K562 (cell line): ENCODE data around the gene ZDHHC14. TPM values are rescaled to one million over a fixed set of nuclear protein-coding genes. Genes with fewer than 3 reads are reported as not detected.

Source experiments
- ATAC-seq: fragments of 200-7000 bp; cut with Tn5 transposase; 3 replicates; pipeline ENCODE4 v1.9.1; 2020; ENCODE audit warnings: moderate library complexity
- BruUV-seq: library from RNA; stranded (reverse); fragments of 400-500 nt; replicated peaks from 2 replicates; lab custom pipeline; 2021; lab: Mats Ljungman, UMichigan
- CTCF ChIA-PET: fragments of 300-600 bp; formaldehyde crosslinking; extraction: SDS; loops from one replicate; lab custom pipeline; 2021; ENCODE audit warnings: low intra/inter-chr PET ratio; lab: Yijun Ruan, JAX
- POLR2A ChIA-PET: fragments of 300-600, 350-650 bp; sonication (Branson Sonifier 250); formaldehyde crosslinking; extraction: SDS; loops from one replicate; lab custom pipeline; 2021; ENCODE audit warnings: antibody characterized with exemption, inconsistent platforms; lab: Yijun Ruan, JAX
- DNase-seq, 4 experiments: peaks; one replicate each; pipeline versions ENCODE4 v3.0.0 to v3.0.0-alpha.2; 2011 to 2018; ENCODE audit warnings: low spot score in 3 of 4, mixed read lengths in 3 of 4; ENCODE audit errors: extremely low read depth in 1 of 4
- FAIRE-seq: peaks from 2 replicates; lab custom pipeline; 2011; peaks lifted over from hg19 to GRCh38; lab: Jason Lieb, UNC
- H2AFZ ChIP-seq: 2 replicates; pipeline ENCODE4 v1.6.0; 2011; ENCODE audit warnings: low read depth, low read length, control low read depth, inconsistent platforms
- H3K27ac ChIP-seq: fragments of 200-600 bp; 3 replicates; pipeline ENCODE4 v1.8.0; 2011; ENCODE audit warnings: low read depth, mild to moderate bottlenecking, control low read depth, inconsistent platforms, low read length, moderate library complexity, mixed read lengths; ENCODE audit errors: extremely low read depth
- H3K27me3 ChIP-seq, 2 experiments: fragments of 300-600 bp in 1 of 2; 2 replicates in 1 of 2; 3 replicates in 1 of 2; pipeline versions ENCODE4 v1.6.0 to v1.8.0; 2011; ENCODE audit warnings: inconsistent platforms in 2 of 2, low read length in 2 of 2, mild to moderate bottlenecking in 1 of 2, mixed read lengths in 1 of 2, moderate library complexity in 1 of 2; ENCODE audit not compliant: control insufficient read depth in 2 of 2, insufficient read depth in 2 of 2
- H3K36me3 ChIP-seq: fragments of 300-600 bp; 3 replicates; pipeline ENCODE4 v1.8.0; 2011; ENCODE audit warnings: mild to moderate bottlenecking, low read length, inconsistent platforms; ENCODE audit not compliant: control insufficient read depth, insufficient read depth
- H3K4me1 ChIP-seq, 2 experiments: fragments of 200-600 bp in 1 of 2; replicated peaks in 1 of 2; 2 replicates in 1 of 2; 3 replicates in 1 of 2; pipeline versions ENCODE4 v1.5.1 to v1.8.0; 2011; ENCODE audit warnings: inconsistent platforms in 2 of 2, low read length in 2 of 2, mild to moderate bottlenecking in 1 of 2, mixed read lengths in 1 of 2, moderate library complexity in 1 of 2; ENCODE audit not compliant: control insufficient read depth in 2 of 2, insufficient read depth in 2 of 2
- H3K4me2 ChIP-seq: 2 replicates; pipeline ENCODE4 v1.6.1; 2011; ENCODE audit warnings: low read length, control low read depth, inconsistent platforms, mixed read lengths; ENCODE audit not compliant: insufficient read depth
- H3K4me3 ChIP-seq: fragments of 200-600 bp; sonication (generic), shearing (Covaris generic); 2 replicates; pipeline ENCODE4 v1.5.1; 2016; ENCODE audit warnings: control low read depth, inconsistent platforms
- H3K79me2 ChIP-seq: fragments of 200-600 bp; 3 replicates; pipeline ENCODE4 v1.8.0; 2011; ENCODE audit warnings: low read length, inconsistent platforms; ENCODE audit not compliant: control insufficient read depth, insufficient read depth
- H3K9ac ChIP-seq, 2 experiments: 2 replicates each; pipeline versions ENCODE4 v1.6.0 to v1.6.1; 2011; ENCODE audit warnings: low read depth in 2 of 2, low read length in 2 of 2, control low read depth in 1 of 2, inconsistent platforms in 1 of 2, mild to moderate bottlenecking in 1 of 2, mixed read lengths in 1 of 2; ENCODE audit not compliant: insufficient read depth in 1 of 2
- H3K9me1 ChIP-seq: one replicate; pipeline ENCODE4 v1.6.0; 2011; ENCODE audit warnings: inconsistent platforms, mild to moderate bottlenecking, low read length, moderate library complexity; ENCODE audit not compliant: control insufficient read depth, insufficient read depth
- H3K9me3 ChIP-seq: replicated peaks from 2 replicates; pipeline ENCODE4 v1.5.1; 2011; ENCODE audit warnings: low read depth, low read length, inconsistent platforms; ENCODE audit not compliant: control insufficient read depth, insufficient read depth
- H4K20me1 ChIP-seq: replicated peaks from 2 replicates; pipeline ENCODE4 v1.6.1; 2011; ENCODE audit warnings: low read length, inconsistent platforms, mixed read lengths; ENCODE audit not compliant: control insufficient read depth, insufficient read depth
- CBX2 ChIP-seq: fragments of 200-600 bp; sonication (generic); IDR thresholded peaks from one replicate; pipeline ENCODE4 v1.6.1; 2012; ENCODE audit warnings: mild to moderate bottlenecking, low read length, inconsistent platforms; ENCODE audit not compliant: insufficient read depth, poor library complexity, severe bottlenecking
- CHCHD3 ChIP-seq: fragments of 250-450 bp; sonication (Bioruptor Pico); IDR thresholded peaks from 2 replicates; pipeline ENCODE4 v2.1.2; 2022; ENCODE audit warnings: mild to moderate bottlenecking
- EWSR1 ChIP-seq: fragments of 450-650 bp; IDR thresholded peaks from 2 replicates; pipeline ENCODE4 v1.6.1; 2018; ENCODE audit warnings: borderline replicate concordance, mild to moderate bottlenecking, low read depth, moderate library complexity; ENCODE audit not compliant: partially characterized antibody
- HDAC1 ChIP-seq, 2 experiments: fragments of 450-650 bp; IDR thresholded peaks; 2 replicates each; pipeline ENCODE4 v1.6.1; 2016 to 2017; ENCODE audit warnings: inconsistent platforms in 1 of 2, mild to moderate bottlenecking in 1 of 2, moderate library complexity in 1 of 2
- IRF2 ChIP-seq: sonication (generic); formaldehyde crosslinking; IDR thresholded peaks from 2 replicates; pipeline ENCODE4 v1.8.1; 2022; ENCODE audit warnings: mild to moderate bottlenecking, missing genetic modification reagents
- NBN ChIP-seq: fragments of 450-650 bp; IDR thresholded peaks from 2 replicates; pipeline ENCODE4 v1.6.1; 2016; ENCODE audit warnings: low read depth, mild to moderate bottlenecking
- NR4A1 ChIP-seq, 2 experiments: fragments of 250-450 bp in 1 of 2; fragments of 450-650 bp in 1 of 2; sonication (Bioruptor Pico) in 1 of 2; IDR thresholded peaks; 2 replicates each; pipeline versions ENCODE4 v1.4.0 to v1.6.1; 2016 to 2020; ENCODE audit warnings: mild to moderate bottlenecking in 2 of 2, missing compliant biosample characterization in 1 of 2, missing genetic modification characterization in 1 of 2, moderate library complexity in 1 of 2
- SRSF1 ChIP-seq: fragments of 200-400 bp; formaldehyde crosslinking; IDR thresholded peaks from 2 replicates; pipeline ENCODE4 v1.6.1; 2017; ENCODE audit warnings: mild to moderate bottlenecking, low read depth, low read length, moderate library complexity
- SRSF7 ChIP-seq: fragments of 200-400 bp; formaldehyde crosslinking; optimal IDR thresholded peaks from 2 replicates; pipeline ENCODE3; 2017; ENCODE audit warnings: mild to moderate bottlenecking, low read depth, low read length
- USF1 ChIP-seq: sonication (generic); formaldehyde crosslinking; IDR thresholded peaks from 2 replicates; pipeline ENCODE4 v1.9.0; 2022; ENCODE audit warnings: mild to moderate bottlenecking, missing genetic modification reagents
- YBX1 ChIP-seq: fragments of 450-650 bp; IDR thresholded peaks from 2 replicates; pipeline ENCODE4 v1.7.1; 2016; ENCODE audit warnings: mild to moderate bottlenecking
- ZNF695 ChIP-seq: fragments of 450-650 bp; formaldehyde crosslinking; IDR thresholded peaks from 2 replicates; pipeline ENCODE4 v1.4.0; 2020; ENCODE audit warnings: mild to moderate bottlenecking, moderate library complexity
- ZNF75A ChIP-seq: fragments of 450-650 bp; formaldehyde crosslinking; IDR thresholded peaks from 2 replicates; pipeline ENCODE4 v1.4.0; 2020; ENCODE audit warnings: mild to moderate bottlenecking
- ZSCAN29 ChIP-seq: fragments of 450-650 bp; IDR thresholded peaks from 2 replicates; pipeline ENCODE4 v1.6.1; 2017
- WGBS: fragments of 100-300 bp; shearing (Covaris generic); methylation state at CpG from one replicate; pipeline ENCODE4 v1.1.6; 2016; ENCODE audit warnings: low coverage, mixed read lengths; ENCODE audit not compliant: insufficient coverage; ENCODE audit errors: missing lambda C conversion rate; 5-methylcytosine and 5-hydroxymethylcytosine counted together
- in situ Hi-C: fragments of 300-500 bp; cut with MboI; formaldehyde crosslinking; loops from 4 replicates; pipeline ENCODE4 v1.15.0; 2018; ENCODE audit warnings: inconsistent platforms, mixed read lengths
- intact Hi-C: fragments of 100-400 bp; cut with micrococcal nuclease; formaldehyde crosslinking; loops from 2 replicates; pipeline ENCODE4 v1.14.2; 2022
- polyA plus RNA-seq, 8 experiments: library from polyadenylated mRNA; depleted of rRNA in 4 of 8; stranded (reverse) in 5 of 8; unstranded in 3 of 8; fragments of >200 nt; fragmentation: Nextera tagmentation in 2 of 8; fragmentation: Illumina TruSeq in 1 of 8; extraction: Ambion mirVana in 2 of 8; extraction: Trizol in 1 of 8; gene quantifications; 2 replicates each; pipeline versions ENCODE4 v1.2.1 to v1.2.3, GENCODE V29; 2011 to 2014; ENCODE audit warnings: inconsistent platforms in 1 of 8, missing spikeins in 1 of 8
- total RNA-seq, 7 experiments: library from RNA; depleted of rRNA in 6 of 7; stranded (reverse); fragments of >200 nt in 6 of 7; fragmentation: Illumina TruSeq in 2 of 7; extraction: Trizol in 2 of 7; gene quantifications; 2 replicates each; pipeline versions ENCODE4 v1.2.1 to v1.2.3, GENCODE V29; 2011 to 2021; ENCODE audit warnings: low replicate concordance in 1 of 7
- TF ChIP-seq, protein P1 (sequence below): IDR thresholded peaks from 2 replicates; pipeline ENCODE4 v1.6.1; 2012; ENCODE audit warnings: low read depth, low read length, improper control_type of control experiment, borderline replicate concordance

The ZDHHC14 gene
- total and polyA plus RNA-seq, 9 of the 15 experiments (the other 6 are each of a cell fraction or from before 2014, with no cell fraction given) = 0.92 to 23.1 (median 13.8) TPM

- BruUV-seq = no TSS peak
- no peak for FAIRE-seq
- no peaks in the 10 kb centered on the region for H4K20me1 ChIP-seq
- 88% methylated on average over 12 of the region's 12 CpGs for WGBS
- no peak overlapping the region for H3K9ac ChIP-seq
- no peak for TF ChIP-seq EWSR1
- no peak for TF ChIP-seq ZNF695
- no peak for TF ChIP-seq HDAC1 (IDR thresholded peaks at IDR 0.05)
- TF ChIP-seq, protein P1, sequence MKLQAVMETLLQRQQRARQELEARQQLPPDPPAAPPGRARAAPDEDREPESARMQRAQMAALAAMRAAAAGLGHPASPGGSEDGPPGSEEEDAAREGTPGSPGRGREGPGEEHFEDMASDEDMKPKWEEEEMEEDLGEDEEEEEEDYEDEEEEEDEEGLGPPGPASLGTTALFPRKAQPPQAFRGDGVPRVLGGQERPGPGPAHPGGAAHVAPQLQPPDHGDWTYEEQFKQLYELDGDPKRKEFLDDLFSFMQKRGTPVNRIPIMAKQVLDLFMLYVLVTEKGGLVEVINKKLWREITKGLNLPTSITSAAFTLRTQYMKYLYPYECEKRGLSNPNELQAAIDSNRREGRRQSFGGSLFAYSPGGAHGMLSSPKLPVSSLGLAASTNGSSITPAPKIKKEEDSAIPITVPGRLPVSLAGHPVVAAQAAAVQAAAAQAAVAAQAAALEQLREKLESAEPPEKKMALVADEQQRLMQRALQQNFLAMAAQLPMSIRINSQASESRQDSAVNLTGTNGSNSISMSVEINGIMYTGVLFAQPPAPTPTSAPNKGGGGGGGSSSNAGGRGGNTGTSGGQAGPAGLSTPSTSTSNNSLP = no peak
- no peak for TF ChIP-seq NBN
- TF ChIP-seq YBX1 = no peak
- no peak for TF ChIP-seq CHCHD3 (CRISPR knock-in tag)
- TF ChIP-seq ZNF75A (CRISPR knock-in tag) = no peak
- no peak for TF ChIP-seq ZSCAN29
- no peak for TF ChIP-seq SRSF1
- no peak for TF ChIP-seq CBX2
- no peak for TF ChIP-seq NR4A1 (CRISPR knock-in tag; IDR thresholded peaks at IDR 0.05)
- no peak for TF ChIP-seq NR4A1 (tag; IDR thresholded peaks at IDR 0.05)
- TF ChIP-seq SRSF7 = no peak
- no peak for TF ChIP-seq USF1 (CRISPR knock-in tag)
- TF ChIP-seq IRF2 = no peak
- H3K36me3 ChIP-seq = peaks cover 14% of the 10 kb centered on the region; the same call in 2 of the 3 replicates
- no peak for DNase-seq
- H2AFZ ChIP-seq = no peak overlapping the region
- in situ Hi-C loops (no loop called here), intact Hi-C loops (loop anchor here (5.0 kb wide), 2 partner anchors 77 to 137 kb away; no protein-coding TSS in a partner anchor)
- no peak overlapping the region for H3K4me2 ChIP-seq
- H3K4me1 ChIP-seq = peaks cover 0 to 3% of the 10 kb centered on the region in 2 experiments; a peak in 2 of 5 replicates
- H3K27ac ChIP-seq = no peak overlapping the region
- no peaks in the 10 kb centered on the region for H3K27me3 ChIP-seq
- CTCF ChIA-PET = interaction anchor here (4.1 kb wide), 1 partner anchor 284 kb away, joined by 47 read pairs; no protein-coding TSS in a partner anchor
- H3K79me2 ChIP-seq = no peaks in the 10 kb centered on the region
- POLR2A ChIA-PET = no interaction called here
- H3K9me3 ChIP-seq = no peaks in the 10 kb centered on the region
- H3K9me1 ChIP-seq = no peaks in the 10 kb centered on the region
- ATAC-seq = no peak
- no peak overlapping the region for H3K4me3 ChIP-seq
Measured at GRCh38 chr6:157599191-157599590, 218.2 kb downstream of the ZDHHC14 start.
